B cell (primary cell): ENCODE measurements around the gene ANKRD24. TPM values are rescaled to one million over a fixed set of nuclear protein-coding genes. Genes with fewer than 3 reads are reported as not detected.

Source experiments
- ATAC-seq: fragments of 200-7000 bp; cut with Tn5 transposase; one replicate; pipeline ENCODE4 v1.10.0; 2021; ENCODE audit warnings: low read depth, mild to moderate bottlenecking, moderate number of reproducible peaks, moderate library complexity
- CTCF ChIA-PET: fragments of 350-600 bp; sonication (Branson Sonifier 250); formaldehyde crosslinking; loops from one replicate; lab custom pipeline; 2021; ENCODE audit warnings: antibody characterized with exemption, inconsistent platforms; lab: Charles Lee
- POLR2A ChIA-PET: fragments of 350-600 bp; sonication (Branson Sonifier 250); formaldehyde crosslinking; loops from one replicate; lab custom pipeline; 2021; ENCODE audit warnings: antibody characterized with exemption; lab: Charles Lee
- DNase-seq: peaks from one replicate; pipeline ENCODE4 v3.0.0; 2013
- H2AFZ ChIP-seq: 2 replicates; pipeline ENCODE4 v1.6.1; 2012; ENCODE audit warnings: mild to moderate bottlenecking, low read depth, low read length; ENCODE audit not compliant: insufficient read depth, poor library complexity, severe bottlenecking
- H3K27ac ChIP-seq, 2 donors: 1 replicate in 1 of 2; 2 replicates in 1 of 2; pipeline ENCODE4 v1.5.1; 2012 to 2013; ENCODE audit warnings: low read length in 2 of 2, mild to moderate bottlenecking in 2 of 2, moderate library complexity in 1 of 2
- H3K27me3 ChIP-seq, 4 experiments: fragments of 200-600 bp in 1 of 4; sonication (generic) in 1 of 4; replicated peaks in 1 of 4; 1 replicate in 2 of 4; 2 replicates in 2 of 4; pipeline versions ENCODE4 v1.6.1 to v1.7.0; 2013 to 2016; ENCODE audit warnings: low read length in 3 of 4, mild to moderate bottlenecking in 2 of 4, mixed read lengths in 1 of 4, moderate library complexity in 1 of 4; ENCODE audit not compliant: insufficient read depth in 4 of 4, control insufficient read depth in 3 of 4; ENCODE audit errors: control extremely low read depth in 1 of 4
- H3K36me3 ChIP-seq, 2 experiments: replicated peaks in 1 of 2; 1 replicate in 1 of 2; 2 replicates in 1 of 2; pipeline versions ENCODE4 v1.6.1 to v1.7.1; 2013; ENCODE audit warnings: low read length in 1 of 2; ENCODE audit not compliant: insufficient read depth in 2 of 2, control insufficient read depth in 1 of 2; ENCODE audit errors: control extremely low read depth in 1 of 2, extremely low read depth in 1 of 2
- H3K4me1 ChIP-seq, 2 donors: fragments of 200-600 bp in 1 of 2; sonication (generic) in 1 of 2; 1 replicate in 1 of 2; 2 replicates in 1 of 2; pipeline versions ENCODE4 v1.5.1 to v1.6.1; 2013 to 2017; ENCODE audit warnings: low read length in 2 of 2; ENCODE audit not compliant: control insufficient read depth in 2 of 2, insufficient read depth in 2 of 2
- H3K4me2 ChIP-seq: replicated peaks from 2 replicates; pipeline ENCODE3; 2012; ENCODE audit warnings: mild to moderate bottlenecking, low read depth, low read length; ENCODE audit not compliant: poor library complexity, severe bottlenecking
- H3K4me3 ChIP-seq, 5 experiments: fragments of 200-600 bp in 1 of 5; sonication (generic) in 1 of 5; 1 replicate in 3 of 5; 2 replicates in 2 of 5; pipeline versions ENCODE4 v1.5.1 to v1.7.0; 2011 to 2016; ENCODE audit warnings: low read length in 4 of 5, mild to moderate bottlenecking in 4 of 5, low read depth in 2 of 5, control low read depth in 1 of 5, moderate library complexity in 1 of 5; ENCODE audit not compliant: insufficient read depth in 1 of 5; ENCODE audit errors: control extremely low read depth in 1 of 5, extremely low read depth in 1 of 5
- H3K79me2 ChIP-seq: fragments of 200-600 bp; sonication (generic); one replicate; pipeline ENCODE4 v1.6.0; 2016; ENCODE audit warnings: low read length; ENCODE audit not compliant: control insufficient read depth, insufficient read depth
- H3K9ac ChIP-seq: fragments of 200-600 bp; sonication (generic); 2 replicates; pipeline ENCODE4 v1.6.1; 2017; ENCODE audit warnings: mild to moderate bottlenecking, low read length, moderate library complexity
- H3K9me3 ChIP-seq, 3 donors: one replicate each; pipeline versions ENCODE4 v1.6.1 to v1.7.1; 2013; ENCODE audit warnings: low read length in 2 of 3; ENCODE audit not compliant: control insufficient read depth in 2 of 3, insufficient read depth in 1 of 3; ENCODE audit errors: control extremely low read depth in 1 of 3
- H4K20me1 ChIP-seq: 2 replicates; pipeline ENCODE4 v1.6.0; 2012; ENCODE audit warnings: mild to moderate bottlenecking, low read length; ENCODE audit not compliant: insufficient read depth, control insufficient read depth, poor library complexity, severe bottlenecking
- H3K27ac Mint-ChIP-seq: one replicate; pipeline ENCODE4 v1.8.0; 2021; ENCODE audit warnings: mixed read lengths
- H3K27me3 Mint-ChIP-seq: one replicate; pipeline ENCODE4 v1.8.0; 2021; ENCODE audit warnings: mixed read lengths
- H3K4me1 Mint-ChIP-seq: one replicate; pipeline ENCODE4 v1.8.0; 2021; ENCODE audit warnings: mixed read lengths
- H3K4me3 Mint-ChIP-seq: one replicate; pipeline ENCODE4 v1.8.0; 2021; ENCODE audit warnings: mixed read lengths
- H3K9me3 Mint-ChIP-seq: one replicate; pipeline ENCODE4 v1.8.0; 2022; ENCODE audit warnings: mixed read lengths; ENCODE audit not compliant: insufficient read depth
- EZH2 ChIP-seq: IDR thresholded peaks from 2 replicates; pipeline ENCODE4 v1.6.1; 2012; ENCODE audit warnings: borderline replicate concordance, low read depth, mild to moderate bottlenecking, moderate library complexity, low read length; ENCODE audit not compliant: insufficient read depth, poor library complexity, severe bottlenecking
- WGBS: methylation state at CpG from one replicate; pipeline ENCODE4 v1.1.5; 2013; ENCODE audit warnings: missing lambda C conversion rate; ENCODE audit not compliant: insufficient coverage; 5-methylcytosine and 5-hydroxymethylcytosine counted together
- intact Hi-C: fragments of 100-400 bp; cut with micrococcal nuclease; formaldehyde crosslinking; loops from one replicate; pipeline ENCODE4 v1.10.0; 2022
- polyA plus RNA-seq: library from polyadenylated mRNA; depleted of rRNA; stranded (reverse); fragments of >200 nt; gene quantifications from 2 replicates; pipeline ENCODE4 v1.2.3, GENCODE V29; 2012
- total RNA-seq, 2 donors: library from RNA; stranded (reverse); fragments of 120-200 nt in 1 of 2; gene quantifications; 1 replicate in 1 of 2; 2 replicates in 1 of 2; pipeline versions ENCODE4 v1.2.3 to v1.2.4, GENCODE V29; 2013 to 2022
- TF ChIP-seq, protein P1 (sequence below): fragments of 200-600 bp; IDR thresholded peaks from one replicate; pipeline ENCODE4 v1.8.0; 2022; ENCODE audit warnings: antibody characterized with exemption, mild to moderate bottlenecking

The ANKRD24 gene
- total and polyA plus RNA-seq, 2 donors (not counting 1 experiment from before 2014, with no cell fraction given): 0.37 to 1.5 TPM

- ATAC-seq (peak; percentile 79), DNase-seq (peak; percentile 70)
- no peak overlapping the region for H3K27ac ChIP-seq
- H3K27ac Mint-ChIP-seq: peak overlapping the region; percentile 37
- peaks cover 0 to 11% of the 10 kb centered on the region in 2 donors for H3K4me1 ChIP-seq
- peaks cover 9% of the 10 kb centered on the region for H4K20me1 ChIP-seq
- H3K4me2 ChIP-seq: no peak overlapping the region
- H3K36me3 ChIP-seq: peaks cover 0 to 60% of the 10 kb centered on the region in 2 experiments
- 68% methylated on average over 16 of the region's 21 CpGs for WGBS
- intact Hi-C loops: loop anchor here (1.0 kb wide), 2 partner anchors 85 to 135 kb away; partner anchors contain the start of gene CHAF1A
- H3K4me3 Mint-ChIP-seq: no peak overlapping the region
- ChIA-PET POLR2A (interaction anchor here (1.2 kb wide), 1 partner anchor 133 kb away, joined by 3 read pairs; the partner anchor contains the start of gene SH3GL1), CTCF (interaction anchor here (0.7 to 8.1 kb wide), 17 partner anchors 9 to 369 kb away, joined by 3 to 89 read pairs (median 4); partner anchors contain the start of genes CHAF1A, HDGFL2, MPND and SH3GL1)
- H3K9ac ChIP-seq: no peak overlapping the region
- no peaks in the 10 kb centered on the region for H3K9me3 Mint-ChIP-seq
- H2AFZ ChIP-seq: no peak overlapping the region
- H3K27me3 ChIP-seq: no peaks in the 10 kb centered on the region
- H3K4me3 ChIP-seq: no peak overlapping the region
- no peaks in the 10 kb centered on the region for H3K79me2 ChIP-seq
- TF ChIP-seq, protein P1, sequence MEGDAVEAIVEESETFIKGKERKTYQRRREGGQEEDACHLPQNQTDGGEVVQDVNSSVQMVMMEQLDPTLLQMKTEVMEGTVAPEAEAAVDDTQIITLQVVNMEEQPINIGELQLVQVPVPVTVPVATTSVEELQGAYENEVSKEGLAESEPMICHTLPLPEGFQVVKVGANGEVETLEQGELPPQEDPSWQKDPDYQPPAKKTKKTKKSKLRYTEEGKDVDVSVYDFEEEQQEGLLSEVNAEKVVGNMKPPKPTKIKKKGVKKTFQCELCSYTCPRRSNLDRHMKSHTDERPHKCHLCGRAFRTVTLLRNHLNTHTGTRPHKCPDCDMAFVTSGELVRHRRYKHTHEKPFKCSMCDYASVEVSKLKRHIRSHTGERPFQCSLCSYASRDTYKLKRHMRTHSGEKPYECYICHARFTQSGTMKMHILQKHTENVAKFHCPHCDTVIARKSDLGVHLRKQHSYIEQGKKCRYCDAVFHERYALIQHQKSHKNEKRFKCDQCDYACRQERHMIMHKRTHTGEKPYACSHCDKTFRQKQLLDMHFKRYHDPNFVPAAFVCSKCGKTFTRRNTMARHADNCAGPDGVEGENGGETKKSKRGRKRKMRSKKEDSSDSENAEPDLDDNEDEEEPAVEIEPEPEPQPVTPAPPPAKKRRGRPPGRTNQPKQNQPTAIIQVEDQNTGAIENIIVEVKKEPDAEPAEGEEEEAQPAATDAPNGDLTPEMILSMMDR: peak; percentile 84
- no peak for TF ChIP-seq EZH2
- peaks cover 12% of the 10 kb centered on the region for H3K4me1 Mint-ChIP-seq
- no peaks in the 10 kb centered on the region for H3K27me3 Mint-ChIP-seq
- H3K9me3 ChIP-seq: peaks cover 0 to under 1% (median 0%) of the 10 kb centered on the region in 3 donors
Measured at GRCh38 chr19:4267101-4267900, 84.8 kb downstream of the ANKRD24 start.
